GM11168 (cell line): ENCODE measurements around the gene SLC2A11.
"Not testable (repeated sequence)": the region's sequence is repeated elsewhere in the genome, so short reads cannot be mapped to it uniquely, and the experiment has no call there.

Source experiments
- in situ Hi-C: fragments of 300-500 bp; cut with MboI; formaldehyde crosslinking; loops from one replicate; pipeline ENCODE4 v1.12.0; 2022; ENCODE audit warnings: low sequenced_read_pairs; ENCODE audit not compliant: unreplicated experiment

Gene SLC2A11

GRCh38 chr22:23883658-23884057 is 26.0 kb downstream of the SLC2A11 start:
- in situ Hi-C loops, result no loop called here

- in situ Hi-C loops, result no loop called here
These were observed 26.5 kb downstream of the SLC2A11 start for GRCh38 chr22:23884140-23884539.

- in situ Hi-C loops, result no loop called here
These were observed 31.1 kb downstream of the SLC2A11 start for GRCh38 chr22:23888615-23889401.

GRCh38 chr22:23889620-23890019 is 31.9 kb downstream of the SLC2A11 start:
- in situ Hi-C loops, result no loop called here

DNA sequence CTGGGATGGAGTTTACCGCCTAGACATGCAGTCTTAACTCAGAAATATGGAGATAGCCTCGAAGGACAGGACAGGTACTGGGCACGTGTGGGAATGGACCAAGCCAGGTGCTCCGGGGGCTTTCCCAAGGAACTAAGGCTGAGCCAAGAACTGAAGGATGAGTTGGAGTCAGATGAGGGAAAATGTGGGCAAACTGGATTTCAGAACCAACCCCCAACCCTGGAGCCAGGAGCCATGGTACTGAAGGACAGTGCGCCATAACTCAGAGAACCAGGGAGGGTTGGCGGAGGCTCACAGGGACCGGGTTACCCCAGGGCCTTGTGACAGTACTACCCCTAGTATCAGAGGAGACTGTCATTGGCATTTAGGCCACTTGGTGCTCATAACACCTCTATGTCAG is 34.1 kb downstream of the SLC2A11 start:
- in situ Hi-C loops, result no loop called here

- in situ Hi-C loops, result no loop called here
These were observed 34.5 kb downstream of the SLC2A11 start for GRCh38 chr22:23892130-23892529.

- in situ Hi-C loops, result no loop called here
These were observed 35.0 kb downstream of the SLC2A11 start for GRCh38 chr22:23892706-23893105.

- in situ Hi-C loops, result no loop called here
These were observed 35.7 kb downstream of the SLC2A11 start for GRCh38 chr22:23893121-23893944.

GRCh38 chr22:23893945-23894709 is 36.5 kb downstream of the SLC2A11 start, which contains the start of gene MIF:
Gene MIF, plus strand, starts transcription at chr22:23894383. Its CDS starts 92 bp downstream, at chr22:23894475.
- in situ Hi-C loops, result no loop called here

- in situ Hi-C loops, result no loop called here
These were observed 37.3 kb downstream of the SLC2A11 start for GRCh38 chr22:23894710-23895598.

DNA sequence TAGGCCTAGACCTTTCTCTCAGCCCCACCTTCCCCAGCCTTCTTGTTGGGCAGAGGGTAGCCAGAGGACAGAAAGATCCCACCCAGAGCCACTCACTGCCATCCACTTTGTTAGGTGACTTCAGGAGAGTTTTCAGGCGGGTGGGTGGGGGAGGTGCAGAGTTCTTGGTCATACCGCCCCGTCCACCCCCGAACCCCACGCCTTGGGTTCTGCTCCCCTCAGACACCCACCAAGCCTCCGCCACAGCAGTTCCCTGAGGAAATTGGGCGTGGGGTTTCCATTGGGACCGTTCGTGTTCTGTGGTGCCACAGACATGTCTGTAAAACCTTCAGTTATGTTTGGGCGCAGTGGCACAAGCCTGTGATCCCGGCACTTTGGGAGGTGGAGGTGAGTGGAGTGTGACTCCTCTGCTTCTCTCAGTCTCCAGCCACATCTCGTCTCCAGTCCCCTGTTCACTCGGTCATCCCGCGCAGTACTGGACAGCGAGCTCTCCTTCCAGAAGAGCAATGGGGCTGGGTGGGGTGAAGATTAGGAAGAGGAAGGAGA is 38.0 kb downstream of the SLC2A11 start:
- in situ Hi-C loops, result no loop called here

DNA sequence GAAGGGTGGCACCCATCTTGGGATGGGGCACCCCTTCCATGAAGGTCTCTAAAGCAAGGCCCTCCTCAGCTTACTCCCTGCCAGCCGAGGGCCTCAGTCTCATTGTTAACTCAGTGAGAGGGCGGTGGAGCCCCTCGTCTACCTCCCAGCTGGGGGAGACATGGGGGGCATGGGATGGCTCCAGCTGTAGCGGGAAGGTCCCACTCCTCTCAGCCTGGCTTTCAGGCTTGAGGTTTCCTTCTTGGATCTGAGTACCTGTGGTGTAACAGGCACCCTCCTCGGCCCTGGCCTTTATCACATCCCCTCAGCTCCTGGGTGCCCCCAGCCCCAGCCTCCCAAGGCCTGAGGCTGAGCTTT is 38.5 kb downstream of the SLC2A11 start:
- in situ Hi-C loops, result no loop called here

DNA sequence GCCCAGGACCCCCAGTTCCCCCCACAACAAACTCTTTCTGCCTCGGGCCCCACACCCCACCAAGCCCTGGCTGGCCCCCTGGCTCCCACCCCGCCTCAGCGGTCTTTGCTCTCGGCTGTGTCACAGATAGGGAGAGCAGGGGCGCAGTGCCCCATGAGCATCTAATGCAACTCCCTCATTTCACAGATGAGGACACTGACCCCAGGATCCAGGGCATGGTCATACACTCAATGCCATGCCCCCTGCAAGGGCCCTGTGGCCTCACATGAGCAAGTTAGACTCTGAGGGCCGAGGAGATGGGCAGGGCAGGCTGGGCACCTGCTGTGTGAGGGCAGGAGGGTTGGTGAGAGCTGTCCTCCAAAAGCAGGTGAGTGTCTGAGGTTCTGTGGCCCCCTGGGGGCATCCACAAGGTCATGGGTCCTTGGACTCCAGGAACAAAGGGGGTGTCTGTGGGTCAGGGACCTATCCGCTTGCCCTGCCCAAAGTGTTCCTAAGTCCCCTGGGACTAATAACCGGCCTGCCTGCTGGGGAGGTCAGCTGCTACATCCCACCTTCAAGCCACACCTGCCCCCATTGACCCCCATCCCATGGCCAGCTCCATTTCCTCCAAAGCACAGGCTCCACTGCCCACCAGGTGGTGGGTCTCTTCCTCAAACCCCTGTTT is 39.0 kb downstream of the SLC2A11 start:
- in situ Hi-C loops, result no loop called here

GRCh38 chr22:23897320-23897719 is 39.6 kb downstream of the SLC2A11 start:
- in situ Hi-C loops, result no loop called here

DNA sequence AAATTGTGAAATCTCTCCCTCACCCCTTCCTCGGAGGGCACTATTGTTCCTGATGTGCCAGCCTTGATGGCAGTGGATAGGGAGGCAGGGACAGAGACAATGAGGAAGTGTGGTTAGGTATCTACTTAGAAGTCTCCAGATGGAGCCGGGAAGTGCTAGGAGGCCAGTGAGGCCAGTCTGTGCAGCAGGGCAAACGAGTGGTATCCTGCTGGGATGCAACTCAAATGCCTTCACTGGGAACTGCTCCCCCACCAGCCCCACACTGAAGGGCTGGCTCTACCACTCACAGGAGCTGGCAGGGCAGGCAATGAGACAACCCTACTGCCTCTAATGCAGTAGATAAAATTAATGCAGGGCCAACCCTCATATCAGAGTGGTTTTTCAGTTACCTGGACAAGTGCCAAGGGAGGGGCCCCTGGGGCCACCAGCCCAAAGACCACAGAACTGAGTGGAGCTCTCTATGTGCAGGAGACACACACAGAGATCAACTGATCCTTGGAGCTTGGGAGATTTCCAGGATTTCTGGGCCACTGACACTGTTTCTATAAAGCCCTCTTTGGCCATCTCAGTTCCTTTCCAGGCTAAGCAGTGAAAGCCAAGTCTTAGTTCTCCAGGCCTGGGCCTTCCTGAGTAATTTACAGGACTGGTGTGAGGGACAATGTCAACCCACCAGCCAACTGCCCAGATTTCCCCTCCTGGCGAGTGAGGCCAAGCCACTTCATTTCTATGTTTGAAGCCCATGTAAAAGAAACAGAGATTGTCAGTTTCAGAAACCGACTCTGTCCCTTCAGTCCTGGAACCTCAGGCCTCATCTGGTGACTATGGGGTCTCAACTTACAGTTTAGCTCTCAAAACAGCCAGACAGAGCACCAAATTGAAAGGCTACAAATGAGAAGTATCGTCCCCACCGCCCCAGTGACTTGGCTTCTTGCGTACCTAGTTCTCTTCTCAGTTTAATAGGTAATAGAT is 40.6 kb downstream of the SLC2A11 start:
- in situ Hi-C loops, result no loop called here

GRCh38 chr22:23899042-23899745 is 41.5 kb downstream of the SLC2A11 start:
- in situ Hi-C loops, result no loop called here

DNA sequence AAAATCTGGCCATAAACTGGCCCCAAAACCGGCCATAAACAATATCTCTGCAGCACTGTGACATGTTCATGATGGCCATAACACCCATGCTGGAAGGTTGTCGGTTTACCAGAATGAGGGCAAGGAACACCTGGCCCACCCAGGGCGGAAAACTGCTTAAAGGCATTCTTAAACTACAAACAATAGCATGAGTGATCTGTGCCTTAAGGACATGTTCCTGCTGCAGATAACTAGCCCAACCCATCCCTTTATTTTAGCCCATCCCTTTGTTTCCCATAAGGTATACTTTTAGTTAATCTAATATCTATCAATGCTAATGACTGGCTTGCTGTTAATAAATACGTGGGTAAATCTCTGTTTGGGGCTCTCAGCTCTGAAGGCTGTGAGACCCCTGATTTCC is 42.6 kb downstream of the SLC2A11 start:
- in situ Hi-C loops, result not testable (repeated sequence)
